C4-2B (cell line): ENCODE measurements around the gene PARD3.

Experiments used
- ZFX ChIP-seq: fragments of 450-650 bp; IDR thresholded peaks from 2 replicates; pipeline ENCODE4 v1.6.1; 2017
- TF ChIP-seq, protein P1 (sequence below): fragments of 450-650 bp; conservative IDR thresholded peaks from 2 replicates; pipeline ENCODE4 v1.5.1; 2017; ENCODE audit warnings: mild to moderate bottlenecking

DNA sequence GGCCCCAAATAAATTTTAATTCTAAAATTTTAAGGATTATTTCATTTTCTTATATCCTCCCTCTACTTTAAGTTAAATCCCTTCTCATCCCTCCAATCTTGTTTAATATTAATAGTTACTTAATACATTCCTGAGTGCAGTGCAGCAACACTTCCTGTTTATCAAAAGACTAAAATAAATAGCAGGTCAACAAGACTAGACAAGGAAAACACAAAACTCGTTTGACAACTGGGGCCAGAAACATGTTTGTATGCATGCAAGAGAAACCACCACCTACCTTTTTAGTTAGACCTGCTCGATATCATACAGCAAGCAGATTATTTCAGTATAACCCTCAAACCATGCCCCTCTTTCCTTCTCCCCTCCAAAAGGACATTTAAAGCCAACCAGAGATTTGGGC, 95.8 kb downstream of the PARD3 start:
- TF ChIP-seq, protein P1, sequence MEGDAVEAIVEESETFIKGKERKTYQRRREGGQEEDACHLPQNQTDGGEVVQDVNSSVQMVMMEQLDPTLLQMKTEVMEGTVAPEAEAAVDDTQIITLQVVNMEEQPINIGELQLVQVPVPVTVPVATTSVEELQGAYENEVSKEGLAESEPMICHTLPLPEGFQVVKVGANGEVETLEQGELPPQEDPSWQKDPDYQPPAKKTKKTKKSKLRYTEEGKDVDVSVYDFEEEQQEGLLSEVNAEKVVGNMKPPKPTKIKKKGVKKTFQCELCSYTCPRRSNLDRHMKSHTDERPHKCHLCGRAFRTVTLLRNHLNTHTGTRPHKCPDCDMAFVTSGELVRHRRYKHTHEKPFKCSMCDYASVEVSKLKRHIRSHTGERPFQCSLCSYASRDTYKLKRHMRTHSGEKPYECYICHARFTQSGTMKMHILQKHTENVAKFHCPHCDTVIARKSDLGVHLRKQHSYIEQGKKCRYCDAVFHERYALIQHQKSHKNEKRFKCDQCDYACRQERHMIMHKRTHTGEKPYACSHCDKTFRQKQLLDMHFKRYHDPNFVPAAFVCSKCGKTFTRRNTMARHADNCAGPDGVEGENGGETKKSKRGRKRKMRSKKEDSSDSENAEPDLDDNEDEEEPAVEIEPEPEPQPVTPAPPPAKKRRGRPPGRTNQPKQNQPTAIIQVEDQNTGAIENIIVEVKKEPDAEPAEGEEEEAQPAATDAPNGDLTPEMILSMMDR = no peak
- TF ChIP-seq ZFX = no peak
